WTC11 (cell line): ENCODE results near the gene LRFN2. TPM values are rescaled to one million over a fixed set of nuclear protein-coding genes. Genes with fewer than 3 reads are reported as not detected.

Experiments
- ATAC-seq: fragments of 200-7000 bp; cut with Tn5 transposase; 2 replicates; pipeline ENCODE4 v1.10.0; 2021; ENCODE audit warnings: mild to moderate bottlenecking, moderate library complexity
- CTCF ChIA-PET: fragments of 300-600 bp; sonication (Branson Sonifier 250); formaldehyde crosslinking; loops from one replicate; lab custom pipeline; 2021; ENCODE audit warnings: antibody characterized with exemption; lab: Charles Lee
- POLR2A ChIA-PET: fragments of 350-600 bp; sonication (Branson Sonifier 250); formaldehyde crosslinking; loops from one replicate; lab custom pipeline; 2021; ENCODE audit warnings: antibody characterized with exemption; lab: Charles Lee
- DNase-seq: peaks from one replicate; pipeline ENCODE4 v3.0.0; 2021; ENCODE audit warnings: low spot score
- H3K27ac Mint-ChIP-seq: 2 replicates; pipeline ENCODE4 v1.8.0; 2021; ENCODE audit warnings: mixed read lengths
- H3K27me3 Mint-ChIP-seq: 2 replicates; pipeline ENCODE4 v1.8.0; 2021; ENCODE audit warnings: low read depth, mild to moderate bottlenecking, moderate library complexity, mixed read lengths
- H3K36me3 Mint-ChIP-seq: 2 replicates; pipeline ENCODE4 v1.8.0; 2021; ENCODE audit warnings: mixed read lengths
- H3K4me1 Mint-ChIP-seq: 2 replicates; pipeline ENCODE4 v1.8.0; 2022; ENCODE audit warnings: mixed read lengths
- H3K4me3 Mint-ChIP-seq: 2 replicates; pipeline ENCODE4 v1.8.0; 2021; ENCODE audit warnings: mild to moderate bottlenecking, moderate library complexity, mixed read lengths
- H3K9me3 Mint-ChIP-seq: 2 replicates; pipeline ENCODE4 v1.8.0; 2021; ENCODE audit warnings: mixed read lengths
- ATF3 ChIP-seq: sonication (generic); formaldehyde crosslinking; conservative IDR thresholded peaks from 2 replicates; pipeline ENCODE4 v1.8.1; 2022; ENCODE audit warnings: mild to moderate bottlenecking, missing genetic modification reagents
- CDX4 ChIP-seq: fragments of 250-450 bp; sonication (Bioruptor Pico); IDR thresholded peaks from 2 replicates; pipeline ENCODE4 v1.9.0; 2021; ENCODE audit warnings: moderate library complexity, mild to moderate bottlenecking, inconsistent platforms, borderline replicate concordance
- CREM ChIP-seq: sonication (generic); formaldehyde crosslinking; IDR thresholded peaks from 2 replicates; pipeline ENCODE4 v1.8.1; 2022; ENCODE audit warnings: mild to moderate bottlenecking, missing genetic modification reagents, moderate library complexity
- FOXK1 ChIP-seq: sonication (generic); formaldehyde crosslinking; IDR thresholded peaks from 2 replicates; pipeline ENCODE4 v1.8.0; 2022; ENCODE audit warnings: mild to moderate bottlenecking, moderate library complexity, missing genetic modification reagents
- KAT7 ChIP-seq: sonication (generic); formaldehyde crosslinking; IDR thresholded peaks from 2 replicates; pipeline ENCODE4 v1.8.1; 2023; ENCODE audit warnings: missing genetic modification reagents, mild to moderate bottlenecking, borderline replicate concordance
- MLX ChIP-seq: sonication (generic); formaldehyde crosslinking; IDR thresholded peaks from 2 replicates; pipeline ENCODE4 v1.8.1; 2023; ENCODE audit warnings: mild to moderate bottlenecking, missing genetic modification reagents, moderate library complexity
- NFYB ChIP-seq: sonication (generic); formaldehyde crosslinking; conservative IDR thresholded peaks from 2 replicates; pipeline ENCODE4 v1.8.0; 2022; ENCODE audit warnings: low read depth, missing genetic modification reagents
- PRDM15 ChIP-seq: sonication (generic); formaldehyde crosslinking; IDR thresholded peaks from 2 replicates; pipeline ENCODE4 v1.8.0; 2022; ENCODE audit warnings: missing genetic modification reagents
- SMAD4 ChIP-seq: sonication (generic); formaldehyde crosslinking; IDR thresholded peaks from 2 replicates; pipeline ENCODE4 v1.8.0; 2022; ENCODE audit warnings: mild to moderate bottlenecking, missing genetic modification reagents
- TCF7 ChIP-seq: sonication (generic); formaldehyde crosslinking; IDR thresholded peaks from 2 replicates; pipeline ENCODE4 v1.8.0; 2022; ENCODE audit warnings: mild to moderate bottlenecking, low read depth, missing genetic modification reagents, moderate library complexity
- TEAD1 ChIP-seq: sonication (generic); formaldehyde crosslinking; IDR thresholded peaks from 2 replicates; pipeline ENCODE4 v1.8.0; 2022; ENCODE audit warnings: mild to moderate bottlenecking, missing genetic modification reagents
- ZNF263 ChIP-seq: sonication (generic); formaldehyde crosslinking; IDR thresholded peaks from 2 replicates; pipeline ENCODE4 v1.8.1; 2022; ENCODE audit warnings: low read depth, mild to moderate bottlenecking, moderate library complexity, missing genetic modification reagents
- ZNF425 ChIP-seq: fragments of 250-450 bp; sonication (Bioruptor Pico); conservative IDR thresholded peaks from 2 replicates; pipeline ENCODE4 v1.9.0; 2021; ENCODE audit warnings: mild to moderate bottlenecking
- ZSCAN18 ChIP-seq: fragments of 250-450 bp; sonication (Bioruptor Pico); IDR thresholded peaks from 2 replicates; pipeline ENCODE4 v2.1.2; 2022; ENCODE audit warnings: mild to moderate bottlenecking, moderate library complexity
- total RNA-seq: library from RNA; stranded (reverse); gene quantifications from 3 replicates; pipeline ENCODE4 v1.2.3, GENCODE V29; 2021

LRFN2 gene
- total RNA-seq, 1 experiment from 2014 or later: 1.6 TPM

- TF ChIP-seq PRDM15 (CRISPR knock-in tag): peak; percentile 57; the same call in 1 of the 2 replicates
Observed at GRCh38 chr6:40585651-40586269, 1.4 kb downstream of the LRFN2 start (continued).

- H3K4me3 Mint-ChIP-seq: peak overlapping the region; percentile 80; the same call in 1 of the 2 replicates
- ATAC-seq (no peak), DNase-seq (no peak)
- peaks cover 40% of the 10 kb centered on the region for H3K4me1 Mint-ChIP-seq
- H3K27me3 Mint-ChIP-seq: peaks cover 49% of the 10 kb centered on the region
- H3K9me3 Mint-ChIP-seq: no peaks in the 10 kb centered on the region
- ChIA-PET CTCF (interaction anchor here (0.7 to 5.4 kb wide), 9 partner anchors 39 to 1215 kb away, joined by 3 to 130 read pairs (median 3); no protein-coding TSS in a partner anchor), POLR2A (no interaction called here)
- TF ChIP-seq MLX (CRISPR knock-in tag) (no peak), CDX4 (CRISPR knock-in tag) (no peak), ATF3 (CRISPR knock-in tag) (no peak), TCF7 (CRISPR knock-in tag) (no peak), CREM (no peak), SMAD4 (CRISPR knock-in tag) (no peak), TEAD1 (CRISPR knock-in tag) (no peak), ZSCAN18 (CRISPR knock-in tag) (no peak), NFYB (CRISPR knock-in tag) (no peak), ZNF263 (CRISPR knock-in tag) (no peak), FOXK1 (CRISPR knock-in tag) (no peak), KAT7 (CRISPR knock-in tag) (no peak)
- H3K27ac Mint-ChIP-seq: peak overlapping the region; percentile 25; the same call in 1 of the 2 replicates
- H3K36me3 Mint-ChIP-seq: no peaks in the 10 kb centered on the region
Observed at GRCh38 chr6:40585223-40585622, 1.9 kb downstream of the LRFN2 start.

- ATAC-seq (no peak), DNase-seq (no peak)
- no peak overlapping the region for H3K4me3 Mint-ChIP-seq
- ChIA-PET POLR2A (no interaction called here), CTCF (interaction anchor here (0.9 to 5.4 kb wide), 6 partner anchors 38 to 261 kb away, joined by 3 to 130 read pairs (median 3); no protein-coding TSS in a partner anchor)
- H3K27me3 Mint-ChIP-seq: peaks cover 45% of the 10 kb centered on the region
- TF ChIP-seq ZNF425 (CRISPR knock-in tag): no peak
- H3K4me1 Mint-ChIP-seq: peaks cover 40% of the 10 kb centered on the region
- H3K36me3 Mint-ChIP-seq: no peaks in the 10 kb centered on the region
- H3K9me3 Mint-ChIP-seq: no peaks in the 10 kb centered on the region
- H3K27ac Mint-ChIP-seq: peak overlapping the region; percentile 25; the same call in 1 of the 2 replicates
Observed at GRCh38 chr6:40584741-40585140, 2.4 kb downstream of the LRFN2 start.
